K562 (cell line): ENCODE data around the gene ATL2. TPM values are rescaled to one million over a fixed set of nuclear protein-coding genes. Genes with fewer than 3 reads are reported as not detected.

ENCODE experiments used
- ARID1B ChIP-seq: fragments of 450-650 bp; IDR thresholded peaks from 2 replicates; pipeline ENCODE4 v1.6.1; 2016; ENCODE audit warnings: antibody characterized with exemption, mild to moderate bottlenecking, inconsistent platforms
- NR2C2 ChIP-seq, 2 experiments: fragments of 200-800 bp in 1 of 2; sonication (Bioruptor generic) in 1 of 2; sonication (generic) in 1 of 2; formaldehyde crosslinking in 1 of 2; IDR thresholded peaks; 2 replicates each; pipeline versions ENCODE4 v1.6.1 to v1.8.0; 2016 to 2022; ENCODE audit warnings: mild to moderate bottlenecking in 1 of 2, missing compliant biosample characterization in 1 of 2, missing genetic modification characterization in 1 of 2, missing genetic modification reagents in 1 of 2
- RBM22 ChIP-seq: fragments of 200-400 bp; formaldehyde crosslinking; IDR thresholded peaks from 2 replicates; pipeline ENCODE4 v1.6.1; 2018; ENCODE audit warnings: low read length, low read depth; ENCODE audit not compliant: poor library complexity, severe bottlenecking
- SMAD2 ChIP-seq: fragments of 150-350 bp; IDR thresholded peaks from 2 replicates; pipeline ENCODE4 v1.6.1; 2014; ENCODE audit warnings: low read depth, mild to moderate bottlenecking, low read length
- SRF ChIP-seq, 2 experiments: fragments of 250-450, 450-650 bp in 1 of 2; sonication (Bioruptor Pico) in 1 of 2; sonication (generic) in 1 of 2; formaldehyde crosslinking; IDR thresholded peaks; 2 replicates each; pipeline versions ENCODE4 v1.5.0 to v1.5.1; 2020 to 2022; ENCODE audit warnings: mild to moderate bottlenecking in 1 of 2, missing genetic modification reagents in 1 of 2
- STAT5A ChIP-seq: IDR thresholded peaks from 2 replicates; pipeline ENCODE4 v1.6.1; 2012; ENCODE audit warnings: low read length, inconsistent platforms, borderline replicate concordance
- U2AF1 ChIP-seq: fragments of 200-400 bp; formaldehyde crosslinking; optimal IDR thresholded peaks from 2 replicates; pipeline ENCODE3; 2017; ENCODE audit warnings: mild to moderate bottlenecking, low read depth, low read length, moderate library complexity
- YBX1 ChIP-seq: fragments of 450-650 bp; IDR thresholded peaks from 2 replicates; pipeline ENCODE4 v1.7.1; 2016; ENCODE audit warnings: mild to moderate bottlenecking
- ZFPM2 ChIP-seq: fragments of 250-450 bp; sonication (Bioruptor Pico); IDR thresholded peaks from 2 replicates; pipeline ENCODE4 v1.5.1; 2022; ENCODE audit warnings: mild to moderate bottlenecking
- ZNF282 ChIP-seq: sonication (generic); formaldehyde crosslinking; IDR thresholded peaks from 2 replicates; pipeline ENCODE4 v1.8.1; 2023; ENCODE audit warnings: missing genetic modification reagents
- polyA plus RNA-seq, 8 experiments: library from polyadenylated mRNA; depleted of rRNA in 4 of 8; stranded (reverse) in 5 of 8; unstranded in 3 of 8; fragments of >200 nt; fragmentation: Nextera tagmentation in 2 of 8; fragmentation: Illumina TruSeq in 1 of 8; extraction: Ambion mirVana in 2 of 8; extraction: Trizol in 1 of 8; gene quantifications; 2 replicates each; pipeline versions ENCODE4 v1.2.1 to v1.2.3, GENCODE V29; 2011 to 2014; ENCODE audit warnings: inconsistent platforms in 1 of 8, missing spikeins in 1 of 8
- total RNA-seq, 7 experiments: library from RNA; depleted of rRNA in 6 of 7; stranded (reverse); fragments of >200 nt in 6 of 7; fragmentation: Illumina TruSeq in 2 of 7; extraction: Trizol in 2 of 7; gene quantifications; 2 replicates each; pipeline versions ENCODE4 v1.2.1 to v1.2.3, GENCODE V29; 2011 to 2021; ENCODE audit warnings: low replicate concordance in 1 of 7
- TF ChIP-seq, protein P1 (sequence below): fragments of 250-450 bp; sonication (Bioruptor Pico); IDR thresholded peaks from 2 replicates; pipeline ENCODE4 v1.8.0; 2021; ENCODE audit warnings: moderate library complexity, mild to moderate bottlenecking, inconsistent platforms
- TF ChIP-seq, protein P2 (sequence below), 2 experiments: fragments of 450-650 bp; IDR thresholded peaks; 2 replicates each; pipeline ENCODE4 v1.6.1; 2018; ENCODE audit warnings: mild to moderate bottlenecking in 2 of 2, low read depth in 1 of 2; ENCODE audit not compliant: partially characterized antibody in 2 of 2
- TF ChIP-seq, protein P3 (sequence below): fragments of 250-450 bp; sonication (Bioruptor Pico); IDR thresholded peaks from 2 replicates; pipeline ENCODE4 v1.5.0; 2021; ENCODE audit warnings: mild to moderate bottlenecking, moderate library complexity
- TF ChIP-seq, protein P4 (sequence below): sonication (generic); formaldehyde crosslinking; IDR thresholded peaks from 2 replicates; pipeline ENCODE4 v1.4.0; 2020; ENCODE audit warnings: mild to moderate bottlenecking, missing genetic modification reagents
- TF ChIP-seq, protein P5 (sequence below): fragments of 250-450 bp; sonication (Bioruptor Pico); IDR thresholded peaks from 2 replicates; pipeline ENCODE4 v1.8.0; 2021; ENCODE audit warnings: mild to moderate bottlenecking, moderate library complexity
- TF ChIP-seq, protein P6 (sequence below): fragments of 450-650 bp; IDR thresholded peaks from 2 replicates; pipeline ENCODE4 v1.6.1; 2016; ENCODE audit warnings: missing biosample characterization, missing genetic modification characterization

Gene ATL2
- total and polyA plus RNA-seq, 9 of the 15 experiments (the other 6 are each of a cell fraction or from before 2014, with no cell fraction given) = 12.0 to 80.8 (median 70.2) TPM

DNA sequence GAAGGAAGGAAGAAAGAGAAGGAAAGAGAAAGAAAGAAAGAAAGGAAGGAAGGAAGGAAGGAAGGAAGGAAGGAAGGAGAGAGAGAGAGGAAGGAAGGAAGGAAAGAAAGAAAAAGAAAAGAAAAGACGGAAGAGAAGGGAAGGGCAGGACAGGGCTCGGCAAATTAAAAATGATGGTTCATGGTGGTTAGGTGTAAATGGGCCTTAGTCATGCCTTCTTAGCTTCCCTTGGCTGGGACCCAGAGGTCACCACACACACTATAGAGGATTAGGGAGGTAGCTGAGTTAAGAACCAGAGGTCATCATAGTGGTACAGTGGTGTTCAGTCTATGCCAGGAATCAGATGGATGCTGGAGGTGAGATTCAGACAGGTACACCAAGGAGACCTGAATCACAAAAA lies 9.3 kb upstream of the ATL2 start (continued):
- TF ChIP-seq, protein P1, sequence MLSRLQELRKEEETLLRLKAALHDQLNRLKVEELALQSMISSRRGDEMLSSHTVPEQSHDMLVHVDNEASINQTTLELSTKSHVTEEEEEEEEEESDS = no peak
- TF ChIP-seq YBX1 (no peak), ZFPM2 (CRISPR knock-in tag) (no peak), SRF (CRISPR knock-in tag; IDR thresholded peaks at IDR 0.05) (no peak), STAT5A (no peak), ZNF282 (no peak), U2AF1 (no peak), NR2C2 (CRISPR knock-in tag; IDR thresholded peaks at IDR 0.05) (no peak), NR2C2 (tag; IDR thresholded peaks at IDR 0.05) (peak; percentile 56), ARID1B (peak; percentile 67), RBM22 (no peak), SMAD2 (no peak)
- TF ChIP-seq, protein P2, sequence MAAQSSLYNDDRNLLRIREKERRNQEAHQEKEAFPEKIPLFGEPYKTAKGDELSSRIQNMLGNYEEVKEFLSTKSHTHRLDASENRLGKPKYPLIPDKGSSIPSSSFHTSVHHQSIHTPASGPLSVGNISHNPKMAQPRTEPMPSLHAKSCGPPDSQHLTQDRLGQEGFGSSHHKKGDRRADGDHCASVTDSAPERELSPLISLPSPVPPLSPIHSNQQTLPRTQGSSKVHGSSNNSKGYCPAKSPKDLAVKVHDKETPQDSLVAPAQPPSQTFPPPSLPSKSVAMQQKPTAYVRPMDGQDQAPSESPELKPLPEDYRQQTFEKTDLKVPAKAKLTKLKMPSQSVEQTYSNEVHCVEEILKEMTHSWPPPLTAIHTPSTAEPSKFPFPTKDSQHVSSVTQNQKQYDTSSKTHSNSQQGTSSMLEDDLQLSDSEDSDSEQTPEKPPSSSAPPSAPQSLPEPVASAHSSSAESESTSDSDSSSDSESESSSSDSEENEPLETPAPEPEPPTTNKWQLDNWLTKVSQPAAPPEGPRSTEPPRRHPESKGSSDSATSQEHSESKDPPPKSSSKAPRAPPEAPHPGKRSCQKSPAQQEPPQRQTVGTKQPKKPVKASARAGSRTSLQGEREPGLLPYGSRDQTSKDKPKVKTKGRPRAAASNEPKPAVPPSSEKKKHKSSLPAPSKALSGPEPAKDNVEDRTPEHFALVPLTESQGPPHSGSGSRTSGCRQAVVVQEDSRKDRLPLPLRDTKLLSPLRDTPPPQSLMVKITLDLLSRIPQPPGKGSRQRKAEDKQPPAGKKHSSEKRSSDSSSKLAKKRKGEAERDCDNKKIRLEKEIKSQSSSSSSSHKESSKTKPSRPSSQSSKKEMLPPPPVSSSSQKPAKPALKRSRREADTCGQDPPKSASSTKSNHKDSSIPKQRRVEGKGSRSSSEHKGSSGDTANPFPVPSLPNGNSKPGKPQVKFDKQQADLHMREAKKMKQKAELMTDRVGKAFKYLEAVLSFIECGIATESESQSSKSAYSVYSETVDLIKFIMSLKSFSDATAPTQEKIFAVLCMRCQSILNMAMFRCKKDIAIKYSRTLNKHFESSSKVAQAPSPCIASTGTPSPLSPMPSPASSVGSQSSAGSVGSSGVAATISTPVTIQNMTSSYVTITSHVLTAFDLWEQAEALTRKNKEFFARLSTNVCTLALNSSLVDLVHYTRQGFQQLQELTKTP (IDR thresholded peaks at IDR 0.05; ENCODE audit: low read depth in 1 of 2, partially characterized antibody in 2 of 2) = no peak
- TF ChIP-seq, protein P3, sequence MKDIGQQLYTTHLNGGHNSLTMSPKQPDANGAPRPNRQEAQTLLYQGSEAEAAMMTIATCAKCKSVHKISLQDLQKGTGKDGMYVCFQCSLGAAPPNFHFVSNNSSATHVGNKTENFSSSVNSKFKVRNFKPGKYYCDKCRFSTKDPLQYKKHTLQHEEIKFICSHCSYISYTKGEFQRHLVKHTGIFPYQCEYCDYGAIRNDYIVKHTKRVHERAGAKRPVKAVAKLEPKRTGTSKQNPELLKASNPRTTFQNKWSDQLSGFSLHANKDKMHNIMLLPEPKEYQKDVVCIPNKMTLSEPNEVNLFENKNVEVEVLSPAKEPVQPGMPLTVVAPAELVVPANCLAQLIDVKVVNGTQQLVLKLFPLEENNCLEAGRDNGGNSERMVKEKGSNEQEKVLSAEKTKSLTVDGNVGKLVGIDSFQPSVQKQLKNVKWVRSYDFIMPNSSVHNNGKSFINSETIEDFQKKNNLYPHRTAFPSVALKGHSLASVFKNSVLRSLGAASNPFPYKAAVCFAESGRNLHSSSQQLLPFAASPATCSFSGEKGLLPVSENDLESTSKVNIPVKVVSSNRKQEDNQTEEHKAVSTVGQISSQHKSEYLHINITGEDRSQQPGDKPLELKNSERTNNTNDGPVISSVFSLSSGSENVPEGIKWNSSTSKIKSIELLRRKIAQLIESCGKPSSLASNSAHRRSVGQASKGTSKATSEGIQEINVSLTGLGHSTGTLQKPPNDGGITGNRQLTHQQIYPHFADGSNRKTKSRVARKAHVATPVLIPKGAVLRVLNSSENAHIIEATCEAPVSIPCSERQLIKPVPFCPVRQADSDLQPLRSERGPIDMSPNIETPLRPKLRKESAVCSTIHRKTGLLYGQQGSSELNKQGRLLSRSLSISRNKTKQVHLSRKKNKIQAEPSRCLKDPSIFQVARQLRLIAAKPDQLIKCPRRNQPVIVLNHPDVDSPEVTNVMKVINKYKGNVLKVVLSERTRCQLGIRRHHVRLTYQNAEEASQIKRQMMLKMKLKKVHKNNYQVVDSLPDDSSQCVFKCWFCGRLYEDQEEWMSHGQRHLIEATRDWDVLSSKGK (CRISPR knock-in tag) = no peak
- TF ChIP-seq, protein P4, sequence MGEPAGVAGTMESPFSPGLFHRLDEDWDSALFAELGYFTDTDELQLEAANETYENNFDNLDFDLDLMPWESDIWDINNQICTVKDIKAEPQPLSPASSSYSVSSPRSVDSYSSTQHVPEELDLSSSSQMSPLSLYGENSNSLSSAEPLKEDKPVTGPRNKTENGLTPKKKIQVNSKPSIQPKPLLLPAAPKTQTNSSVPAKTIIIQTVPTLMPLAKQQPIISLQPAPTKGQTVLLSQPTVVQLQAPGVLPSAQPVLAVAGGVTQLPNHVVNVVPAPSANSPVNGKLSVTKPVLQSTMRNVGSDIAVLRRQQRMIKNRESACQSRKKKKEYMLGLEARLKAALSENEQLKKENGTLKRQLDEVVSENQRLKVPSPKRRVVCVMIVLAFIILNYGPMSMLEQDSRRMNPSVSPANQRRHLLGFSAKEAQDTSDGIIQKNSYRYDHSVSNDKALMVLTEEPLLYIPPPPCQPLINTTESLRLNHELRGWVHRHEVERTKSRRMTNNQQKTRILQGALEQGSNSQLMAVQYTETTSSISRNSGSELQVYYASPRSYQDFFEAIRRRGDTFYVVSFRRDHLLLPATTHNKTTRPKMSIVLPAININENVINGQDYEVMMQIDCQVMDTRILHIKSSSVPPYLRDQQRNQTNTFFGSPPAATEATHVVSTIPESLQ = no peak
- TF ChIP-seq, protein P5, sequence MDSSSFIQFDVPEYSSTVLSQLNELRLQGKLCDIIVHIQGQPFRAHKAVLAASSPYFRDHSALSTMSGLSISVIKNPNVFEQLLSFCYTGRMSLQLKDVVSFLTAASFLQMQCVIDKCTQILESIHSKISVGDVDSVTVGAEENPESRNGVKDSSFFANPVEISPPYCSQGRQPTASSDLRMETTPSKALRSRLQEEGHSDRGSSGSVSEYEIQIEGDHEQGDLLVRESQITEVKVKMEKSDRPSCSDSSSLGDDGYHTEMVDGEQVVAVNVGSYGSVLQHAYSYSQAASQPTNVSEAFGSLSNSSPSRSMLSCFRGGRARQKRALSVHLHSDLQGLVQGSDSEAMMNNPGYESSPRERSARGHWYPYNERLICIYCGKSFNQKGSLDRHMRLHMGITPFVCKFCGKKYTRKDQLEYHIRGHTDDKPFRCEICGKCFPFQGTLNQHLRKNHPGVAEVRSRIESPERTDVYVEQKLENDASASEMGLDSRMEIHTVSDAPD (CRISPR knock-in tag) = no peak
- TF ChIP-seq, protein P6, sequence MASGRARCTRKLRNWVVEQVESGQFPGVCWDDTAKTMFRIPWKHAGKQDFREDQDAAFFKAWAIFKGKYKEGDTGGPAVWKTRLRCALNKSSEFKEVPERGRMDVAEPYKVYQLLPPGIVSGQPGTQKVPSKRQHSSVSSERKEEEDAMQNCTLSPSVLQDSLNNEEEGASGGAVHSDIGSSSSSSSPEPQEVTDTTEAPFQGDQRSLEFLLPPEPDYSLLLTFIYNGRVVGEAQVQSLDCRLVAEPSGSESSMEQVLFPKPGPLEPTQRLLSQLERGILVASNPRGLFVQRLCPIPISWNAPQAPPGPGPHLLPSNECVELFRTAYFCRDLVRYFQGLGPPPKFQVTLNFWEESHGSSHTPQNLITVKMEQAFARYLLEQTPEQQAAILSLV = no peak
